H1 (cell line): Measurements from ENCODE around the gene KPNA3. TPM values are rescaled to one million over a fixed set of nuclear protein-coding genes. Genes with fewer than 3 reads are reported as not detected.

Experiments
- CTCF ChIA-PET: fragments of 300-600 bp; sonication (Branson Sonifier 250); formaldehyde crosslinking; loops from one replicate; lab custom pipeline; 2021; ENCODE audit not compliant: partially characterized antibody; lab: Charles Lee
- POLR2A ChIA-PET: fragments of 300-600 bp; sonication (Branson Sonifier 250); formaldehyde crosslinking; loops from one replicate; lab custom pipeline; 2021; ENCODE audit warnings: inconsistent platforms; ENCODE audit not compliant: partially characterized antibody; lab: Charles Lee
- DNase-seq, 2 experiments: peaks; one replicate each; pipeline versions ENCODE4 v3.0.0 to v3.0.0-alpha.2; 2010 to 2022; ENCODE audit warnings: low spot score in 2 of 2, low read depth in 1 of 2, mixed read lengths in 1 of 2
- FAIRE-seq: peaks from 2 replicates; lab custom pipeline; 2011; peaks lifted over from hg19 to GRCh38; lab: Jason Lieb, UNC
- H2AFZ ChIP-seq: 2 replicates; pipeline ENCODE4 v1.8.1; 2012; ENCODE audit warnings: low read length, inconsistent platforms
- H2AK5ac ChIP-seq: 2 replicates; pipeline ENCODE4 v1.6.1; 2013; ENCODE audit warnings: low read depth, low read length
- H2BK120ac ChIP-seq: replicated peaks from 2 replicates; pipeline ENCODE3; 2013; ENCODE audit warnings: low read depth, low read length, inconsistent platforms
- H2BK12ac ChIP-seq: 2 replicates; pipeline ENCODE4 v1.6.1; 2013; ENCODE audit warnings: low read depth, low read length
- H2BK15ac ChIP-seq: 2 replicates; pipeline ENCODE4 v1.6.1; 2013; ENCODE audit warnings: low read length
- H2BK20ac ChIP-seq: 2 replicates; pipeline ENCODE4 v1.6.1; 2013; ENCODE audit warnings: low read length
- H2BK5ac ChIP-seq: 2 replicates; pipeline ENCODE4 v1.6.1; 2013; ENCODE audit warnings: low read depth, low read length
- H3K14ac ChIP-seq: 2 replicates; pipeline ENCODE4 v1.6.1; 2013; ENCODE audit warnings: inconsistent platforms; ENCODE audit not compliant: insufficient read length
- H3K18ac ChIP-seq: 2 replicates; pipeline ENCODE4 v1.6.1; 2013; ENCODE audit warnings: low read length; ENCODE audit errors: extremely low read depth
- H3K23ac ChIP-seq: 2 replicates; pipeline ENCODE4 v1.6.1; 2013; ENCODE audit warnings: inconsistent platforms; ENCODE audit not compliant: insufficient read length
- H3K23me2 ChIP-seq: 2 replicates; pipeline ENCODE4 v1.6.1; 2013; ENCODE audit warnings: low read depth, low read length
- H3K27ac ChIP-seq: 2 replicates; pipeline ENCODE4 v1.6.1; 2011; ENCODE audit warnings: low read depth, low read length, inconsistent platforms
- H3K27me3 ChIP-seq, 4 experiments: replicated peaks in 1 of 4; 1 replicate in 1 of 4; 2 replicates in 3 of 4; pipeline versions ENCODE4 v1.6.1 to v1.8.1; 2011 to 2013; ENCODE audit warnings: low read length in 3 of 4, mild to moderate bottlenecking in 3 of 4, inconsistent platforms in 2 of 4, mixed read lengths in 2 of 4, moderate library complexity in 1 of 4; ENCODE audit not compliant: control insufficient read depth in 3 of 4, insufficient read depth in 3 of 4; ENCODE audit errors: extremely low read depth in 1 of 4
- H3K36me3 ChIP-seq, 4 experiments: 2 replicates each; pipeline versions ENCODE4 v1.6.1 to v1.8.1; 2011 to 2013; ENCODE audit warnings: mild to moderate bottlenecking in 4 of 4, low read length in 3 of 4, moderate library complexity in 2 of 4, control low read depth in 1 of 4, inconsistent platforms in 1 of 4; ENCODE audit not compliant: insufficient read depth in 4 of 4, control insufficient read depth in 2 of 4
- H3K4ac ChIP-seq: replicated peaks from 2 replicates; pipeline ENCODE3; 2013; ENCODE audit warnings: low read length, low read depth, mixed read lengths, inconsistent platforms; ENCODE audit not compliant: insufficient read length
- H3K4me1 ChIP-seq, 4 experiments: replicated peaks in 1 of 4; 1 replicate in 1 of 4; 2 replicates in 3 of 4; pipeline versions ENCODE4 v1.6.1 to v1.8.1; 2011 to 2013; ENCODE audit warnings: low read length in 3 of 4, inconsistent platforms in 2 of 4, mixed read lengths in 1 of 4; ENCODE audit not compliant: insufficient read depth in 4 of 4, control insufficient read depth in 3 of 4
- H3K4me2 ChIP-seq, 2 experiments: 2 replicates each; pipeline versions ENCODE4 v1.6.1 to v1.8.1; 2011 to 2013; ENCODE audit warnings: low read depth in 2 of 2, low read length in 2 of 2, control low read depth in 1 of 2, inconsistent platforms in 1 of 2, mild to moderate bottlenecking in 1 of 2; ENCODE audit not compliant: insufficient read depth in 1 of 2
- H3K4me3 ChIP-seq, 4 experiments: fragments of 200-600, 300-600 bp in 1 of 4; sonication (generic), shearing (Covaris generic), sonication (Bioruptor Twin) in 1 of 4; 2 replicates each; pipeline versions ENCODE4 v1.5.1 to v1.8.1; 2011 to 2016; ENCODE audit warnings: low read length in 4 of 4, low read depth in 3 of 4, control low read depth in 2 of 4, inconsistent platforms in 2 of 4, mild to moderate bottlenecking in 2 of 4, mixed read lengths in 1 of 4, moderate library complexity in 1 of 4; ENCODE audit not compliant: insufficient read depth in 2 of 4; ENCODE audit errors: extremely low read depth in 1 of 4
- H3K56ac ChIP-seq: replicated peaks from 2 replicates; pipeline ENCODE3; 2013; ENCODE audit warnings: low read depth, mild to moderate bottlenecking, mixed read lengths, low read length, inconsistent platforms; ENCODE audit not compliant: insufficient read length
- H3K79me1 ChIP-seq: 2 replicates; pipeline ENCODE4 v1.6.1; 2013; ENCODE audit warnings: low read depth, low read length, control low read depth
- H3K79me2 ChIP-seq, 2 experiments: 2 replicates each; pipeline versions ENCODE4 v1.6.1 to v1.8.1; 2012 to 2013; ENCODE audit warnings: low read length in 2 of 2, mild to moderate bottlenecking in 2 of 2, inconsistent platforms in 1 of 2; ENCODE audit not compliant: insufficient read depth in 2 of 2, control insufficient read depth in 1 of 2
- H3K9ac ChIP-seq, 4 experiments: replicated peaks in 1 of 4; 1 replicate in 1 of 4; 2 replicates in 3 of 4; pipeline versions ENCODE4 v1.6.1 to v1.8.1; 2011 to 2013; ENCODE audit warnings: low read depth in 3 of 4, low read length in 3 of 4, control low read depth in 2 of 4, mild to moderate bottlenecking in 2 of 4, moderate library complexity in 2 of 4, inconsistent platforms in 1 of 4; ENCODE audit errors: extremely low read depth in 1 of 4
- H3K9me3 ChIP-seq, 2 experiments: 2 replicates each; pipeline versions ENCODE4 v1.6.1 to v1.8.1; 2012 to 2013; ENCODE audit warnings: mild to moderate bottlenecking in 2 of 2, moderate library complexity in 2 of 2, control low read depth in 1 of 2, inconsistent platforms in 1 of 2, low read depth in 1 of 2, low read length in 1 of 2, mixed read lengths in 1 of 2; ENCODE audit not compliant: insufficient read depth in 2 of 2
- H4K20me1 ChIP-seq, 2 experiments: replicated peaks in 1 of 2; 2 replicates each; pipeline versions ENCODE3 to v1.8.1; 2011 to 2013; ENCODE audit warnings: inconsistent platforms in 2 of 2, low read length in 2 of 2, mild to moderate bottlenecking in 1 of 2; ENCODE audit not compliant: insufficient read depth in 2 of 2, control insufficient read depth in 1 of 2
- H4K5ac ChIP-seq: 2 replicates; pipeline ENCODE4 v1.6.1; 2013; ENCODE audit warnings: low read length, low read depth, mixed read lengths, inconsistent platforms; ENCODE audit not compliant: insufficient read length
- H4K8ac ChIP-seq: 2 replicates; pipeline ENCODE4 v1.8.0; 2013; ENCODE audit warnings: mild to moderate bottlenecking, moderate library complexity, low read length, inconsistent platforms; ENCODE audit not compliant: insufficient read depth; ENCODE audit errors: extremely low read depth
- H4K91ac ChIP-seq: replicated peaks from 2 replicates; pipeline ENCODE3; 2013; ENCODE audit warnings: low read length, mixed read lengths, inconsistent platforms; ENCODE audit not compliant: insufficient read length
- BCL11A ChIP-seq, 2 experiments: IDR thresholded peaks; one replicate each; pipeline ENCODE4 v1.6.1; 2011; ENCODE audit warnings: low read depth in 2 of 2, low read length in 2 of 2, mild to moderate bottlenecking in 2 of 2
- CBX5 ChIP-seq: fragments of 300-800, 300-1000 bp; sonication (generic); IDR thresholded peaks from 2 replicates; pipeline ENCODE4 v1.7.1; 2016; ENCODE audit warnings: antibody characterized with exemption, low read length, low read depth
- CEBPB ChIP-seq: IDR thresholded peaks from 2 replicates; pipeline ENCODE4 v1.6.1; 2012; ENCODE audit warnings: low read depth, low read length
- JUN ChIP-seq: IDR thresholded peaks from 2 replicates; pipeline ENCODE4 v1.6.1; 2011; ENCODE audit warnings: low read depth, mild to moderate bottlenecking, improper control_type of control experiment, low read length
- MAFK ChIP-seq: IDR thresholded peaks from 2 replicates; pipeline ENCODE4 v1.6.1; 2012; ENCODE audit warnings: low read depth, mild to moderate bottlenecking, improper control_type of control experiment, low read length
- RBBP5 ChIP-seq: IDR thresholded peaks from 2 replicates; pipeline ENCODE4 v1.7.1; 2012; ENCODE audit warnings: low read depth, mild to moderate bottlenecking, inconsistent platforms, low read length, moderate library complexity, borderline replicate concordance
- SIRT6 ChIP-seq: IDR thresholded peaks from one replicate; pipeline ENCODE4 v1.7.1; 2012; ENCODE audit warnings: low read length, inconsistent platforms
- SRF ChIP-seq: IDR thresholded peaks from 2 replicates; pipeline ENCODE4 v1.6.1; 2011; ENCODE audit warnings: mild to moderate bottlenecking, low read depth, low read length, moderate library complexity
- YY1 ChIP-seq: IDR thresholded peaks from 2 replicates; pipeline ENCODE4 v1.6.1; 2011; ENCODE audit warnings: low read depth, mild to moderate bottlenecking, low read length
- WGBS, 2 experiments: shearing (Covaris generic) in 1 of 2; methylation state at CpG; one replicate each; pipeline versions ENCODE4 v1.1.6 to v1.1.7; 2013 to 2015; ENCODE audit warnings: low lambda C conversion rate in 2 of 2, mixed read lengths in 2 of 2, inconsistent platforms in 1 of 2, low coverage in 1 of 2, missing lambda C conversion rate in 1 of 2; ENCODE audit not compliant: insufficient replicate concordance in 2 of 2, insufficient coverage in 1 of 2, insufficient read length in 1 of 2; ENCODE audit errors: extremely low coverage in 1 of 2, missing lambda C conversion rate in 1 of 2; 5-methylcytosine and 5-hydroxymethylcytosine counted together
- polyA plus RNA-seq, 7 experiments: library from polyadenylated mRNA; depleted of rRNA in 3 of 7; stranded (reverse) in 5 of 7; unstranded in 2 of 7; fragments of >200 nt in 5 of 7; fragments of 200-250 nt in 2 of 7; gene quantifications; 1 replicate in 5 of 7; 2 replicates in 1 of 7; 4 replicates in 1 of 7; pipeline versions ENCODE4 v1.2.1 to v1.2.3, GENCODE V29; 2011 to 2013; ENCODE audit warnings: missing spikeins in 2 of 7, mixed read lengths in 2 of 7
- total RNA-seq: library from RNA; stranded (reverse); fragmentation: NEBNext Ultra II Directional; extraction: Animal tissue kit (Norgen Biotek cat#: 25700); gene quantifications from 2 replicates; pipeline ENCODE4 v1.2.1, GENCODE V29; 2021
- TF ChIP-seq, protein P1 (sequence below): IDR thresholded peaks from 2 replicates; pipeline ENCODE4 v1.6.1; 2011; ENCODE audit warnings: low read depth, mild to moderate bottlenecking, low read length; ENCODE audit not compliant: insufficient read depth

Gene KPNA3
- total and polyA plus RNA-seq, 2 of the 8 experiments (the other 6 are each of a cell fraction or from before 2014, with no cell fraction given), result 21.4 to 63.2 TPM

DNA sequence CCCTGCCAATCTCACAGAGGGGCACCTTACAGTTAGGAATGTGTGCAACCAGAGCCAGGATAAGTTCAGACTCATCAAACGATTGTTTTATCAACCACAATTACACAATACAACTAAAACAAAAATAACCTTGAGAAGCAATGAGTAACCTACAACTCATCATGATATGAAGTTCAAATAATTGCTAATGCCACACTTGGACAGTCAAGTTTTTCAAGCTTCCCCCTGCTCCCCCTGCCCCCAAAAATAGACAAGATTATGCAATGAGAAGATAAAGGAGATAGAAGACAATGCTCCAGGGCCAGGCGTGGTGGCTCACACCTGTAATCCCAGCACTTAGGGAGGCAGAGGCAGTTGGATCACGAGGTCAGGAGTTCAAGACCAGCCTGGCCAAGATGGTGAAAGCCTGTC, 13.6 kb upstream of the KPNA3 start:
- WGBS, 2 experiments, result 86% methylated on average over 3 of the region's 3 CpGs; no CpG with 5 or more reads in 1 of the 2 experiments
- Histone ChIP-seq H3K4me1 (no peaks in the 10 kb centered on the region), H3K36me3 (no peaks in the 10 kb centered on the region), H4K20me1 (no peaks in the 10 kb centered on the region), H2BK5ac (no peak overlapping the region), H3K14ac (no peak overlapping the region), H3K79me2 (no peaks in the 10 kb centered on the region), H3K9me3 (no peaks in the 10 kb centered on the region), H4K91ac (no peak overlapping the region), H3K23me2 (no peaks in the 10 kb centered on the region), H2BK15ac (no peak overlapping the region), H2BK120ac (no peak overlapping the region), H2BK20ac (no peak overlapping the region), H2AFZ (no peak overlapping the region), H3K18ac (no peak overlapping the region), H3K27me3 (no peaks in the 10 kb centered on the region), H3K4ac (no peak overlapping the region), H4K5ac (no peak overlapping the region), H2AK5ac (no peak overlapping the region), H3K4me3 (no peak overlapping the region), H3K9ac (no peak overlapping the region), H3K27ac (no peak overlapping the region), H2BK12ac (no peak overlapping the region), H3K79me1 (no peaks in the 10 kb centered on the region), H4K8ac (no peak overlapping the region), H3K23ac (no peak overlapping the region), H3K4me2 (no peak overlapping the region), H3K56ac (no peak overlapping the region)
- FAIRE-seq (no peak), DNase-seq (no peak)
- POLR2A ChIA-PET, result interaction anchor here (0.6 to 3.4 kb wide), 4 partner anchors 9 to 154 kb away, joined by 3 to 15 read pairs (median 4); partner anchors contain the start of gene KPNA3
- TF ChIP-seq, protein P1, sequence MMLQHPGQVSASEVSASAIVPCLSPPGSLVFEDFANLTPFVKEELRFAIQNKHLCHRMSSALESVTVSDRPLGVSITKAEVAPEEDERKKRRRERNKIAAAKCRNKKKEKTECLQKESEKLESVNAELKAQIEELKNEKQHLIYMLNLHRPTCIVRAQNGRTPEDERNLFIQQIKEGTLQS, result no peak
- TF ChIP-seq JUN (no peak), YY1 (no peak), RBBP5 (no peak), BCL11A (IDR thresholded peaks at IDR 0.05; ENCODE audit: low read depth in 2 of 2, low read length in 2 of 2) (no peak), SRF (no peak), MAFK (no peak), CEBPB (no peak), SIRT6 (no peak), CBX5 (no peak)
- CTCF ChIA-PET, result interaction anchor here (0.6 to 0.8 kb wide), 2 partner anchors 10 to 68 kb away, joined by 3 to 4 read pairs; no protein-coding TSS in a partner anchor
